Activated CD4-positive, alpha-beta T cell treated with anti-CD3 and anti-CD28 coated beads, Interleukin-10, Interleukin-2, amounts not matched to agents 100 ng/mL and 50 ng/mL, durations not matched to agents 16 hours and 8 hours (primary cell): ENCODE measurements around the gene OMP.

Experiments used
- DNase-seq: peaks from one replicate; pipeline ENCODE4 v3.0.0-alpha.2; 2020

The OMP gene

DNA sequence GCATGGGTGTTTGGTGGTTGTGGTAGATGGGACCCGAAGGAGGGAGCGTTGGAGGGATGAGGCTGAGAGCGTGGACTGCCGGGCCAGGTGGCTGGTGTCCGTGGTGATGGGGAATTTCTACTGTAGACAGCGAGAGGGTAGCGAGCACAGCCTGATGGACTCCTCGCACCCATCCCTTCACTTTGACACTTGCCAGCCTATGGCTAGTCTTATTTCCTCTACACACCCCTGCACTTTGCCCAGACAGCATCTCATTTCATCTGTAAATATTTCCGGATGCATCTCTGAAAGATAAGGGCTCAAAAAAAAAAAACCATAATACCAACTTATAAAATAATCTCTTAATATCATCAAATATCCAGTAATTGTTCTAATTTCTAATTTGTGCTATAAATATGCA, 5.8 kb downstream of the OMP start:
- DNase-seq = no peak

DNA sequence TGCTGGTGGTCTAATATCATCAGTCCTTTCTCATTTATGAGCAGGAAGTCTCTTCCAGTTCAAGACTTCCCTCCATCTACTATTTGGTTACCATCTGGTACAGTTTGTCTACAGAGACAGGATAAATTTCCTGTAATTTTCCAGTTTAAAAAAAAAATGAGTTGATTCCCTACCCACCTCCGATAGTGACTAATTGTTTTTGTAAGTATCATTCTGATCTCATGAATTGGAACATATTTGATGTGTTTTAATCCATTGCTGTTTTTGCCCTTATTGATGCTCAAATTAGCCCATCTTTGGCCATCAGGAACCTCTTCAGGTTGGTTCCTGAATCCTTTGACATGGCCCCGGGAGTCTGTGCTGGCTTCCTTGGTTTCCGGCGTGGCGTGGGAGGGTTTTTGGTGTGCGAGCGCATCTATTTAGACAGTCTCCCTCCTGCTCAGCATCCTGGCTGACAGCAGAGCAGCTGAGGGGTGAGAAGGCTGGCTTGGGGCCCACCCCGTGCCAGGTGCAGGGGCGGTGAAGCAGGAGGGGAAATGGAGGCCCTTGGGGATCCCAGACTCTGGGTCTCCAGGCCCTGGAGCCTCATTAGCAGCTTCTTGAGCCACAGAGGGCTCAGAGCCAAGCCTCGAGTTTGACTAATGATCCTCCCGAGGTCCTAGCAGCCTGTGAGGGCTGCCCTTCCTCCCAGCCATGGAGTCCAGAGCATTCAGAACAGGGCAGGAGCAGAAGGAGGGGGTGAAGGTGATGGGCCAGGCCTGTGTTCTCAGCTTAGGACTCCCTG, 6.8 kb downstream of the OMP start:
- no peak for DNase-seq

DNA sequence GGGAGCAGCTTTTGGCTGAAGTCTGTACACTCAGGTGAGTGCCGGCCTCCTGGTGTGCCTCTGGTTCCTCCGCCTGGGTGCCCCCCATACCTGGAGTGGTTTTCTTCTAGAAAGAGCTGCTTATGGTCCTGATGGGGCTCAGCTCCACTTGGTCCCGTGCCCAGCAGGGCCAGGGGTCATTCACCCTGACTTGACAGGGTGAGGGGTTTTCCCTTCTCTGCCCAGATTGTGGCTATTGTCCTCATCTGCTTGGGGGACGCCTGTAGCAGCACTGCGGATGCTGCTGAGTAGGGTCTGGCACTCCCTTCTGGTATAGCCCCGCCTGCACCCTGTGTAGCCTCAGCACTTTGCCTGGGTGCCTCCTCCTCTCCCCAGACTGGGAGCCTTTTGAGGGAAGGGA, 8.2 kb downstream of the OMP start:
- no peak for DNase-seq

DNA sequence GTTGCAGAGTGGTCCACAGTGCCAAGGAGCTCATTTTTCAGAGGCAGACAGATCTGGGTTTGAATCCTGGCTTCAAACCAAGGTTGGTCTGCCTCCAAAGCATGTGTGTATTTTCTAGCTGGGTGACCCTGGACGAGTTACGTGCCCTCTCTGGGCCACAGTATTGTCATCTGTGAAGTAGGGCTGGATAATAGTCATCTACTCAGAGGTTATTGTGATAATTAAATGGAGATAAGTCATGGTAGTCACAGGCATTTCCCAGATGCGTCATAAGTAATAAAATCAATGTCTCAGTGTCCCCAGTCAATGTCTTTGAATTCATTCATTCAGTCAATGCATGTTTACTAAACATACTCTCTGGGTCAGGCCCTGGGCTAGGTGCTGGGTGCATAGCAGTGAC, 8.6 kb downstream of the OMP start:
- DNase-seq = no peak

DNA sequence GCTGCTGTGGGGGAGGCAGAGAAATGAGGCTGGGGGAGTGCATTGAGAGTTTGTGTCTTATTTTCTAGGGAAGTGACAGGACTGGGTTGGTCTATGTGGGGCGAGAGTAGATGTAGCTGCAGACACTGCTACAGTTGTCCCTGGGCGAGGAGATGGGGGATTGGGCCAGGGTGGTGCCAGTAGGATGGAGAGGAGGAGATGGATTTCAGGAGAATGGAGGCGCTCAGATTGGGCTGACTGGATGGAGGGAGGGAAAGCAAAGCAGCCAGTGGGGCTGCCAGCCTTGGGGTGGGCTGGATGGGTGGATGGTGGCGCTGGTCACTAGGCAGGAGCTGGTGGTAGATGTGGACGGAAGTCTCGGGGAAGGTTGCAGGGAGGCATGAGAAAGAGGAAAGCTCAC, 9.3 kb downstream of the OMP start:
- DNase-seq = no peak

DNA sequence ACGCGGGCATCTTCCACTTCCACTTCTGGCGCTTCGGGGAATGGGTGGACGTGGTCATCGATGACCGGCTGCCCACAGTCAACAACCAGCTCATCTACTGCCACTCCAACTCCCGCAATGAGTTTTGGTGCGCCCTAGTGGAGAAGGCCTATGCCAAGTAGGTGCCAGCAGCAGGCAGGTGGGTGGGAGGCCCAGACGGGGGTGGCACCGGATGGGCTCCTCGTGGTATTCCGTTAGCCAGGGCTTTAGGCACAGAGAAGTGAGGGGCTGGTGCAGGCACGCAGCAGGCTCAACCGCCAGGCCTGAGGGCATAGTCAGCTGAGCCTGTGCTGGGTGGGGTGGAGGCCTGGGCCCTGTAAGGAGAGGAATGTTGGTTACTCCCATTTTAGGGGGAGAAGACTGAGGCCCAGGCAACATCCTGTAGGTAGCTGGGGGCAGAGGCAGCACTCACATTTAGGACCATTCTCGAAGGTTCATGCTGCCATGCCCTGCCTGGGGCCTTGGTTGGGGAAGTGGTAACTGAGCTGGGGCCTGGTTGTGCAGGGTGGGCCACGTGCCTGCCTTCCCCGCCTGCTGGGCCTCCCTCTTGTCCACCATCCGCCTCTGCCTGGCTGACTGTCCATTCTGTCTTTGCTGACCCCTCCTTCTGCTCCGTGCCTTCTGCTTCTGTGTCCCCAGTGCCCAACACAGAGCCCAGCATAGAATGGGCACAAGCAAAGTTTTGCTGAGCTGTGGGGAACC, 10.2 kb downstream of the OMP start:
- no peak for DNase-seq

DNA sequence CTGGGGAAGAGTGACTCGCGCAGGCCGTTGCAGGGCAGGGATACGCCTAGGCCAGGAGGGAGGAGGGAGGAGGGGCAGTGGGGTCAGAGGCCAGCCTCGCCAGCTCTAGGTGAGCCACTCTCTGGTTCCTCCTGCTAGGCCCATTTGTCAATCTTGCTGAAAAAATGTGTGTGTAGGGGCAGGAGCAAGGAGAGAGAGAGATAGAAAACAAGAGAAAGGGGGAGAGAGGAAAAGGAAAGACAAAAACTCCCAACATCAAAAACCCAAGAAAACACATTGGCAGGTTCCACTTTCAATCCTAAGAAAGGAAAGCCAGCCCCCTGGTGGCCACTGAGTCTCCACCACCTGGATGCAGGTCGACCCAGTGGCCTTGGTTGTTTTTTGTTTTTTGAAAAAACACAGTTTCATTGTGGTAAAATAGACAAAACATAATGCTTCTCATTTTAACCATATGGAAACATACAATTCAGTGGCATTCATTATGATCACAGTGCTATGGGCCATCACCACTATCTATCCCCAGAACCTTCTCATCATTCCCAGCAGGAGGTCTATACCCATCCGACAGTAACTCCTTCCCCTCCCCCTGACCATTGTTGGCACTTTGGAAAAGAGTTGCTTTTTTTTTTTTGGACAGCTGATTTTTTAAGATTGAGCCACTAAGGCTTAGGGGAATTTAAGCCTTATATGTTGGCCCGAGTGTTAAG, 10.9 kb downstream of the OMP start:
- no peak for DNase-seq

DNA sequence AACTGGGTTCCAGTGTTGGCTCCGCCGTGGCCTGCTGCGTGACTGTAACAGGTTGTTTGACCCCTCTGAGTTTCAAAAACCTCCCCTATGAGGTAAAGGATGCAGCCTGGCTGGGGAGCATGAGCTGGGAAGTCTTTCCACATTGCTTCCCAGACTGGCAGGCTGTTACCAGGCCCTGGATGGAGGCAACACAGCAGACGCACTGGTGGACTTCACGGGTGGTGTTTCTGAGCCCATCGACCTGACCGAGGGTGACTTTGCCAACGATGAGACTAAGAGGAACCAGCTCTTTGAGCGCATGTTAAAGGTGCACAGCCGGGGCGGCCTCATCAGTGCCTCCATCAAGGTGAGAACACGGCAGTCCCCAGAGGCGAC, 11.4 kb downstream of the OMP start:
- no peak for DNase-seq

DNA sequence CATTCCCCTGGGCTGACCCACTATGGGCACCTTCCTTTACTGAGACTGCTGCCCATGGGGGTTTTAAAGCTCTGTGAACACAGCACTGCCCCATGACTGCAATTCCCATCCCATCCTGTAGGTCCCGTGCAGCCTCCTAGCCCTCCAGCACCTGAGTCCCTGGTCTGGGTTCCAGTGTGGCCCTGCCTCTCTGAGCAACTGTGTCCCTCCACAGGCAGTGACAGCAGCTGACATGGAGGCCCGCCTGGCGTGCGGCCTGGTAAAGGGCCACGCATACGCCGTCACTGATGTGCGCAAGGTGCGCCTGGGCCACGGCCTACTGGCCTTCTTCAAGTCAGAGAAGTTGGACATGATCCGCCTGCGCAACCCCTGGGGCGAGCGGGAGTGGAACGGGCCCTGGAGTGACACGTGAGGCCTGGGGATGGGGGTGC, 12.6 kb downstream of the OMP start:
- DNase-seq = no peak

DNA sequence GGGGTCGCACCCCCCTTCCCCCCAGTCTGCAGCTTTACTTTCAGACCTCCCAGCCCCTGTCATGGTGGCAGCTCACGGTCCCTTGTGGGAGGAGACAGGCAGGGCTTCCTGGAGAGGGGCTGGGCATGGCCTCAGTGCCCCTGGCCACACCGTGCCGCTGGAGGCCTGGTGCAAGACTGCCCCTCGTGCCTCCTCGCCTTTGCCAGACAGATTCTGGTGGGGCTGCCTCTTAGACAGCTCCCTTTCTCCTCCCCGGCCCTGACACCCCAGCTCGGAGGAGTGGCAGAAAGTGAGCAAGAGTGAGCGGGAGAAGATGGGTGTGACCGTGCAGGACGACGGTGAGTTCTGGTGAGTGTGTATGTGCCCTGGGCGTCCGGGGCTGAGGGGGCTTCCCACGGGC, 13.3 kb downstream of the OMP start:
- DNase-seq = no peak

DNA sequence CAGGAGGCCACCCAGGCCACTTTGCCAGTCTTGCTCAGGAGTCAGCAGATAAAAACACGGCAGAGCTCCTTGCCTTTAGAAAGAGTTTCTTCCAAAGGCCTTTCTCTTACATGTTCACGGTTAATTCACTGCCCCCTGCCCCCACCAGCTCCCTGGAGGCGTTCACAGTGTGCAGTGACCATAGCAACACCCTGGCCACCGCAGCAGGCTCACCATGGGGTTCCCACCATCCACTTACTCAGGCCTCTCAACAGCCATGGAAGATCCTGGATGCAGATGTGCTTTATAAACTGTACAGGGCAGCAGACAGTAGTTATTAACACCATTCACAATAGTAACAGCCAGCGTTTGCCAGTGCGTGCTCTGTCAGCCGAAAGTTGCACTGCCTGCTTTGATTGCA, 14.9 kb downstream of the OMP start:
- no peak for DNase-seq

DNA sequence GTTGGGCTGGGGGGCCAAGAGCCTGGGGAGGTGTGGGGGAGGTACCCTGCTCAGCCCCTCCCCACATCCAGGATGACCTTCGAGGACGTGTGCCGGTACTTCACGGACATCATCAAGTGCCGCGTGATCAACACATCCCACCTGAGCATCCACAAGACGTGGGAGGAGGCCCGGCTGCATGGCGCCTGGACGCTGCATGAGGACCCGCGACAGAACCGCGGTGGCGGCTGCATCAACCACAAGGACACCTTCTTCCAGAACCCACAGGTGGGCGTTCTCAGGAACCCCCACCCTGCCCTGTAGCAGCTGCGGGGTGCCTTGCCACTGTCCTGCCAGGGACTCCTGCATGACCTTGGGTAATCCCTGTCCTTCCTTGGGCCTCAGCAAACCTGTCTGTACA, 15.4 kb downstream of the OMP start:
- no peak for DNase-seq

DNA sequence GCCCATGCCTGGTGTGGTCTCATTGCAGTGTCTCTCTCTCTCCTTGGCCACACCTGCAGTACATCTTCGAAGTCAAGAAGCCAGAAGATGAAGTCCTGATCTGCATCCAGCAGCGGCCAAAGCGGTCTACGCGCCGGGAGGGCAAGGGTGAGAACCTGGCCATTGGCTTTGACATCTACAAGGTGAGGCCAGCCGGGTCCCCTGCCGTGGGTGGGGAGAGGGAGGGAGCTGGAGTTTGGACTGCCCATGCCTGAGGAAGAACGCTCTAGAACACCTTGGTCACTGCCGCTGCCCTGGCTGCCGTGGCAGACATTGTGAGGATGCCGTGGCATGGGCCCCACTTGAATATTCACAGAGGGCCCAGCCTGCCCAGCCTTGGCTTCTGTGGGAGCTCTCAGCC, 16.3 kb downstream of the OMP start:
- DNase-seq = no peak

DNA sequence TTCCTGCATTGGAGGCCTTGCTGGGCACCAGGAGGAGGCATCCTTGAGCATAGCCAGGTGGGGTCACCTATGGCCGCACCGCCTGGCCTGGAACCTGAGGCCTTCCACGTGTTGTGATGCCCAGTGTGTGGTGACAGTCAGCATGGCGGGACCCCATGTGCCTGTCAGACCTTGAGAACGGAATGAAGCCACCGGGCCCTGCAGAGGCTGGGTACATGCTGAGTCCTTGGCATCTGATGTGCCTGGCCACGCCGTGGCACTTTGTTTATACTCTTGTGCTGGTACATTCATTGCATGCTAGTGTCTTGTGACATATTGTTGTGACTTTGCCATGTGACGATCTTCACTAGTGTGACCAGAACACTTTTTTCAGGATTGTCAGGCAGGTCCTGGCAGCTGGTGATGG, 16.9 kb downstream of the OMP start:
- DNase-seq = no peak

DNA sequence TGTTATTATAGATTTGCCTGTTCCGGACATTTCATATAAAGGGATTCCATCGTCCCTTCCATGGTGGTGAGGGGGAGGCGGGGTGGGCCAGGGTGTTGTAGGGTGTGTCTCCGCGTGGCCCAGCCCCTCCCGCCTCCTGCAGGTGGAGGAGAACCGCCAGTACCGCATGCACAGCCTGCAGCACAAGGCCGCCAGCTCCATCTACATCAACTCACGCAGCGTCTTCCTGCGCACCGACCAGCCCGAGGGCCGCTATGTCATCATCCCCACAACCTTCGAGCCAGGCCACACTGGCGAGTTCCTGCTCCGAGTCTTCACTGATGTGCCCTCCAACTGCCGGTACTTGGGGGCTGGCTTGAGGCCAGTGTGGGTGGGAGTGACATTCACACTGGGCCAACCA, 17.9 kb downstream of the OMP start:
- no peak for DNase-seq

DNA sequence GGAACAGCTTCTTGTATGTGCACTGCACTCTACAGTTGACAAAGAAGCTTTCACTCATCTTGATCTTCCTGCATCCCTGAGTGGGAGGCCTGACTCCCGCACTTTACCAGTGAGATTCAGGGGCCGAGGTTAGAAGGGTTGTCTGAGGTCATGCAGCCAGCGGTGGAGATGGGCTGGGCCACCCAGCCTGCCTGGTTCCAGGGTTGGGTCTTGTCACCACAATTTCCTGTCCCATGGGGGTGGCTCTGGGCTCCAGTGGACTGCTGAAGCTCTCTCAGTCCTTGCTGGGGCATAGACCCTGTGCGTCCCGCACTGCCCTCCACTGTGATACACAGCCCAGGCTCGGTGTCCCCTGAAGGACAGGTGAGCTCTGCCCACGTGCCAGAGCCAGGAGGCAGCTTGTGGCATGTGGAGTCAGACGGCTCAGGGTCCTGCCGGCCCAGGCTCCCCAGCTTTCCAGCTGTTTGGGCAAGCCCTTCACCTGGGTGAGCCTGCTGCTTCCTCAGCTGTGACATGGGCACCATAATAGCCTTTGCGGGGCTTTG, 18.5 kb downstream of the OMP start:
- no peak for DNase-seq

DNA sequence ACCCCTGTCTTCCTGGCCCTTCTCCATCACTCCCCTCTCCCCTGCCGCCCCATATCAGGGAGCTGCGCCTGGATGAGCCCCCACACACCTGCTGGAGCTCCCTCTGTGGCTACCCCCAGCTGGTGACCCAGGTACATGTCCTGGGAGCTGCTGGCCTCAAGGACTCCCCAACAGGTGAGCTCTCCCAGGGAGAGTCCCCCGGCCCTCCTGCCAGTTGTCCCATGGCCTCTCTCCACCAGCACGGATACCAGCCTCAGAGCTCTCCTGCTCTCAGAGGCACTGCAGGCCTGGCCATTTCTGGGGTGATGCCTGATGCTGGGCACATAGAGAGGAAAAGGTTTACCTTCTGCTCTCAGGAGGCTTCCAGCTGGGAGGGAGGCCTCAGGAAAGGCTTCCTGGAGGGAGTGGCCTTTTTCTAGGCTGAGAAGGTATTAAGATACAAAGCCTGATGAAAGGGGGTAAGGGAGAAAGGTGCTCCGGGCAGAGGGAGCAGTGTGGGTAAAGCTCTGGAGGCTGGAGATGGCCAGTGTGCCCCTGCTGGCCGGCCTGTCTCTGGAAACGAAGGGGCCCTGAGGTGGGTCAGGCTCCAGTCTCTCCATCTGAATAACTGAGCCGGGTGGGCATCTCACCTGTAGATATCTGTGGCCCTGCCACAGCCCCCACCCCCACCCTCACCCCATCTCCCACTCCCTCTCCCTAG, 19.4 kb downstream of the OMP start:
- DNase-seq = no peak

DNA sequence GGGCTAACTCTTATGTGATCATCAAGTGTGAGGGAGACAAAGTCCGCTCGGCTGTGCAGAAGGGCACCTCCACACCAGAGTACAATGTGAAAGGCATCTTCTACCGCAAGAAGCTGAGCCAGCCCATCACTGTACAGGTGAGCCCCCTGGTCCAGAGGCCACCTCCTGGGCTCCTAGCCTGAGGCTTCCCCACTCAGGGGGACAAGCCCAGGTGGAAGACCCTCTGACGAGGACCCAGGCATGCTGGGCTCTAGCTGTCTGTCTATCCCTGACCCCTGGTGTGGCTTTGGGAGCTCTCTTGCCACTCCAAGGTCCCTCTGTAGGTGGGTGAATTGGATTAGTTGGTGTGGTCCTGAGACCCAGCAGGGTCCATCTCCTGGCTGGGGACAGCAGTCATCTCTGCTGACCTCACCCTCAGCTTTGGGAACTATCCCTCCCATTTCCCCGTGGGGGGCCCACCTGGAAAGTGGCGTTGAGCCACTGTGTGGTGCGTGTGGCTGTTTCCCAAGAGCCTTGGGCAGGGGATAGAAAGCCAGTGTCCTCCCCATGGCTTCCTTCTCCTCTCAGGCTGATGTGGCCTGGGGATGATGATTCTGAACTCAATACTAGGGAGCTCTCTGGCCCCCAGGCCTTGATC, 20.1 kb downstream of the OMP start:
- DNase-seq = no peak

DNA sequence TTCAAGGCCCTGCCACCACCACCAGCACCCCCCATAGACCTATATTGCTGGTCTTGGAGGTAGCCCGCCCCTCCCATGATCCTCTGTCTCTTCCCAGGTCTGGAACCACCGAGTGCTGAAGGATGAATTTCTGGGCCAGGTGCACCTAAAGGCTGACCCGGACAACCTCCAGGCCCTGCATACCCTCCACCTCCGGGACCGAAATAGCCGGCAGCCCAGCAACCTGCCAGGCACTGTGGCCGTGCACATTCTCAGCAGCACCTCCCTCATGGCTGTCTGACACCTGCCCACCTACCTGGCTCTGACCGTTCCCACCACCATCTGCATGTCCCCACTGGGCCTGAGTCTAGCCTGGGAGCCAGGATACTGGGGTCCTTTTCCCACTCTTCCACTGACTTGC, 21.0 kb downstream of the OMP start:
- no peak for DNase-seq

DNA sequence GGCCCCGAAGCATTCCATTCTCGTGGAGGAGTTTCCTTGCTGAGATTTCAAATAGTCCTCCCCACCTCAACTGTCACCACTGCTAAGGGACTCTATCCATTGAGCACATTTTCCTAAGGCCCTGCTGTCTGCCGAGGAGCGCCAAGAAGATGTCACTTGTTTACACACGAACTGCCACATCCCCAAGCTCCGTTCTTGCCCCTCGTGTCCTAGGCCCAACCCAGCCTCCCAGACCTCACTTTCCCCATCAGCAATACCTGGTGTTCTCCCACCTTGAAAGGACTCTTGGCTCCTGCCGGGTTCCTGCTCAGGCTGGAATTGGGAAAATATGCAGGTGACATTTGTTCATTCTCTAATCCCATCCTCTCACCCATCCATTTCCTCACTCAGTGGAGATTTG, 21.4 kb downstream of the OMP start:
- DNase-seq = no peak

DNA sequence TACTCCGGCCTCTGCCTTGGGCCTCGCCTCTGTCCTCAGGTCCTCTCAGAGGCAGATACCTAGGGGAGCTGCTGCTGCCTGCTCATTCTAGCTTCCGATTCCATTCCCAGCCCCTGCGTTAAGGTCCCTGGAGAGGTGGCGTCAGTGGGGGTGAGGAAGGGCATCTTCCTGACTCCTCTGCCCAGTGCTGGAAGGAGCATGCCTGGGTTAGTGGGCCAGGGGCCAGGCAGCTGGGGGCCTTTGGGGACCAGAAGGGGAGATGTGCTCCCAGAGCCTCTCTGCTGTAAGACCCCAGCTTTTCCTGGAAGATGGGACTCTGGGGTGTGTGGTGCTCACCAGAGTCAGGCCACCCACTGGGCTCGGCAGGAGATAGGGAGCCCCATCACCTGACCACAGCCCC, 21.8 kb downstream of the OMP start:
- no peak for DNase-seq

DNA sequence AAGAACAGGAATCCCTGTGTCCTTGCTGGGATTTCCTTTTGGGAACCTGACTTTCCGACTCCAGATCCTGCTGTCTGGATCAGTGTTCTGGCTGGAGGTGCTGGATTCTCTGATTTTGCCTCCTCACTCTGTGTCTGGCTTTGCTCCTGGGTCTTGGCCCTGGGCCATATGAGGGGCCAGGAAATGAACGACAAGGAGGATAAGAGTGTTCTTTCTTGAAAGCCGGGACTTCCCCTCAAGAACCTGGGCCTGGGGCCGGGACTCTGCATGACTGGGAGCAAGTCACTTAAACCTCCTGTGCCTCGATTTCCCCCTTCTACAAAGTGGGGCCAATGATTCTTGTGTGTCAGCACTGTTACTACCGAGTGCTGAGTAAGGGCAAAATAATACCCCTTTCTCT, 22.6 kb downstream of the OMP start:
- DNase-seq = no peak

DNA sequence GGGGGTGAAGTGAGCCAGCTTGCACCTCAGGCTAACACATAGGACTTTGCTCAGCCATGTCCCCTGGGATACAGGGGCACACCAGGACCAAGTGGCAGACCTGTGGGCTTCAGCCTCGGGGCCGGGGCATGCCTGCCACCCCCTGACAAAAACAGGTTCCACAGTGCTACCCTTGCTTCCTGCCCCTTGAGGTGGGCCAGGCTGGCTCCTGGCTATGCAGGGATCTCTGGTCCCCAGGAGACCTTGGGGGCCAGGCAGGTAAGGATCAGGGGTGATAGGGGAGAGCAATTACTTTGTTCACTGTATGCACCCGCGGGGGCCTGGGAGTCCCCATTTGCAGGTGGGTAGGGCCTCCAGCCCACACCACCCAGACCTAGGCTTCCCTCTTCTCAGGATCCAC, 23.1 kb downstream of the OMP start:
- no peak for DNase-seq
